Measurements from ENCODE around the gene ZNF576.

Gene ZNF576

GRCh38 chr19:43607238-43608205 lies 11.1 kb downstream of the ZNF576 start:
- H3K27ac ChIP-seq (replicated peaks) = no peak overlapping the region
- no peaks in the 10 kb centered on the region for H3K27me3 ChIP-seq (ENCODE audit: insufficient read depth, poor library complexity, severe bottlenecking)
- DNase-seq (ENCODE audit: low read depth in 1 of 2, low spot score in 1 of 2) = no peak
- H3K4me3 ChIP-seq (replicated peaks; ENCODE audit: insufficient read depth, low read length) = no peak overlapping the region
- TF ChIP-seq SPI1 (IDR thresholded peaks at IDR 0.05; ENCODE audit: borderline replicate concordance, low read depth) (no peak), POLR2AphosphoS5 (IDR thresholded peaks at IDR 0.05; ENCODE audit: low read depth) (no peak), GABPA (IDR thresholded peaks at IDR 0.05; ENCODE audit: low read depth) (no peak), REST (IDR thresholded peaks at IDR 0.05; ENCODE audit: insufficient replicate concordance, low read depth) (no peak)
- TF ChIP-seq, protein P1, sequence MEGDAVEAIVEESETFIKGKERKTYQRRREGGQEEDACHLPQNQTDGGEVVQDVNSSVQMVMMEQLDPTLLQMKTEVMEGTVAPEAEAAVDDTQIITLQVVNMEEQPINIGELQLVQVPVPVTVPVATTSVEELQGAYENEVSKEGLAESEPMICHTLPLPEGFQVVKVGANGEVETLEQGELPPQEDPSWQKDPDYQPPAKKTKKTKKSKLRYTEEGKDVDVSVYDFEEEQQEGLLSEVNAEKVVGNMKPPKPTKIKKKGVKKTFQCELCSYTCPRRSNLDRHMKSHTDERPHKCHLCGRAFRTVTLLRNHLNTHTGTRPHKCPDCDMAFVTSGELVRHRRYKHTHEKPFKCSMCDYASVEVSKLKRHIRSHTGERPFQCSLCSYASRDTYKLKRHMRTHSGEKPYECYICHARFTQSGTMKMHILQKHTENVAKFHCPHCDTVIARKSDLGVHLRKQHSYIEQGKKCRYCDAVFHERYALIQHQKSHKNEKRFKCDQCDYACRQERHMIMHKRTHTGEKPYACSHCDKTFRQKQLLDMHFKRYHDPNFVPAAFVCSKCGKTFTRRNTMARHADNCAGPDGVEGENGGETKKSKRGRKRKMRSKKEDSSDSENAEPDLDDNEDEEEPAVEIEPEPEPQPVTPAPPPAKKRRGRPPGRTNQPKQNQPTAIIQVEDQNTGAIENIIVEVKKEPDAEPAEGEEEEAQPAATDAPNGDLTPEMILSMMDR (IDR thresholded peaks at IDR 0.05; ENCODE audit: insufficient read depth, low read length) = no peak

GRCh38 chr19:43609872-43610271 lies 13.5 kb downstream of the ZNF576 start:
- Histone ChIP-seq H3K4me3 (replicated peaks; ENCODE audit: insufficient read depth, low read length) (no peak overlapping the region), H3K27ac (replicated peaks) (no peak overlapping the region), H3K27me3 (ENCODE audit: insufficient read depth, poor library complexity, severe bottlenecking) (no peaks in the 10 kb centered on the region)
- no peak for TF ChIP-seq POLR2AphosphoS5 (IDR thresholded peaks at IDR 0.05; ENCODE audit: low read depth)
- no peak for TF ChIP-seq REST (IDR thresholded peaks at IDR 0.05; ENCODE audit: insufficient replicate concordance, low read depth)
- no peak for TF ChIP-seq GABPA (IDR thresholded peaks at IDR 0.05; ENCODE audit: low read depth)
- TF ChIP-seq, protein P1 (IDR thresholded peaks at IDR 0.05; ENCODE audit: insufficient read depth, low read length) = no peak
- no peak for TF ChIP-seq SPI1 (IDR thresholded peaks at IDR 0.05; ENCODE audit: borderline replicate concordance, low read depth)
- no peak for DNase-seq (ENCODE audit: low read depth in 1 of 2, low spot score in 1 of 2)

GRCh38 chr19:43610493-43610892 lies 14.1 kb downstream of the ZNF576 start:
- H3K27ac ChIP-seq (replicated peaks) = no peak overlapping the region
- no peak overlapping the region for H3K4me3 ChIP-seq (replicated peaks; ENCODE audit: insufficient read depth, low read length)
- H3K27me3 ChIP-seq (ENCODE audit: insufficient read depth, poor library complexity, severe bottlenecking) = no peaks in the 10 kb centered on the region
- TF ChIP-seq SPI1 (IDR thresholded peaks at IDR 0.05; ENCODE audit: borderline replicate concordance, low read depth) (no peak), REST (IDR thresholded peaks at IDR 0.05; ENCODE audit: insufficient replicate concordance, low read depth) (no peak), GABPA (IDR thresholded peaks at IDR 0.05; ENCODE audit: low read depth) (no peak)
- TF ChIP-seq, protein P1 (IDR thresholded peaks at IDR 0.05; ENCODE audit: insufficient read depth, low read length) = no peak
- DNase-seq (ENCODE audit: low read depth in 1 of 2, low spot score in 1 of 2) = no peak
